ENCODE data around the gene SLC25A21.

Gene SLC25A21

DNA sequence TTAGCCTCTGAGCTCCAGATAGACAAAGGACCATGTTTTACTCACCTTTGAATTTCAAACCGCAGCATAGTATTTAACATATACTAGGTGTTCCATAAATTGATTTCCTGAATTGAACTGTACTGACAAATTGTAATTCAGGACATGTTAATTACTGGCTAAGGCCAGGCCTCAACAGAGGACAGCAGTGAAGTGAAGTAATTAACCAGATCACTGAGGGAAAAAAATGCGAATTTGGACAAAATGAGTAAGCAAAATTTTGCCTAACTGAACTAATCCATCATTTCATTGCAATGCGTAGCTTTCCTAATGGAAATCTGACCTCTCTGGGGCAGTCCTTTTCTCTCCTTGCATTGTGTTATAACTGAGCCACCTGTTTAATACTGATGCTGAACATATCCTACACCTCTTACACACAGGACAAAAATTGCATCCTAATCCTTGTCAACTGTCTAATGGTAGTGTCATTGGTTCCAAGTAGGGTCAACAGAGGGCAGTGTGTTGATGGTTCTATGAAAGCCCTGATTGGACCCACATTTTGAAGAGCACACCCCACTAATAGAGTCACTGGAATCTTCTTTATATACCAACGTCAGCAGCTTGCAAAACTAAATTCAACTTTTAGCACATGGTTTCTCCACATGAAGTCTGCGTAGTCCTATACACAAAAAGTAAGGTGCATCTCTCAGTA, 148.4 kb downstream of the SLC25A21 start:
- no peak for DNase-seq (ENCODE audit: extremely low read depth, low read depth)
- TF ChIP-seq, protein P1, sequence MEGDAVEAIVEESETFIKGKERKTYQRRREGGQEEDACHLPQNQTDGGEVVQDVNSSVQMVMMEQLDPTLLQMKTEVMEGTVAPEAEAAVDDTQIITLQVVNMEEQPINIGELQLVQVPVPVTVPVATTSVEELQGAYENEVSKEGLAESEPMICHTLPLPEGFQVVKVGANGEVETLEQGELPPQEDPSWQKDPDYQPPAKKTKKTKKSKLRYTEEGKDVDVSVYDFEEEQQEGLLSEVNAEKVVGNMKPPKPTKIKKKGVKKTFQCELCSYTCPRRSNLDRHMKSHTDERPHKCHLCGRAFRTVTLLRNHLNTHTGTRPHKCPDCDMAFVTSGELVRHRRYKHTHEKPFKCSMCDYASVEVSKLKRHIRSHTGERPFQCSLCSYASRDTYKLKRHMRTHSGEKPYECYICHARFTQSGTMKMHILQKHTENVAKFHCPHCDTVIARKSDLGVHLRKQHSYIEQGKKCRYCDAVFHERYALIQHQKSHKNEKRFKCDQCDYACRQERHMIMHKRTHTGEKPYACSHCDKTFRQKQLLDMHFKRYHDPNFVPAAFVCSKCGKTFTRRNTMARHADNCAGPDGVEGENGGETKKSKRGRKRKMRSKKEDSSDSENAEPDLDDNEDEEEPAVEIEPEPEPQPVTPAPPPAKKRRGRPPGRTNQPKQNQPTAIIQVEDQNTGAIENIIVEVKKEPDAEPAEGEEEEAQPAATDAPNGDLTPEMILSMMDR (IDR thresholded peaks at IDR 0.05; ENCODE audit: low read depth, low read length): no peak

DNA sequence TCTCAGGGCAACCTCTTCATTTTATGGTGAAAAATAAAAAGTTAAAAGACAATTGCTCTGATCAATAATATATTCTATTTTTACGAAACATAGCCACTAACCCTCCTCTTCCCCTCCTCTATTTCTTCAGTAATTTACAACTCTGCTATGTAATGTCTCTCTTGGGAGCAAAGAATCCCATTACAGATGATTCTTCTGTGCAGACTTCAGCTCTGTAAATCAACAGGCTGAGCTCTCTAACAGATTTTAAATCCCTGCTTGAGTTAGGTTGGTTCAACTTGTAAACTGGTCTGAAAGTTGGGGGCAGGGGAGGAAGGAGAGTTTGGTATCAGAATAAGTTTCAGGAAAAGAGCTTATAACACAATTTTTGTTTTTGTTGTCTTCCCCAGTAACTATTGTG, 151.0 kb downstream of the SLC25A21 start:
- TF ChIP-seq, protein P1 (IDR thresholded peaks at IDR 0.05; ENCODE audit: low read depth, low read length): no peak
- DNase-seq (ENCODE audit: extremely low read depth, low read depth): no peak

- no peak for DNase-seq (ENCODE audit: extremely low read depth, low read depth)
- TF ChIP-seq, protein P1 (IDR thresholded peaks at IDR 0.05; ENCODE audit: low read depth, low read length): no peak
These were observed 152.9 kb downstream of the SLC25A21 start for GRCh38 chr14:37019488-37019887.

DNA sequence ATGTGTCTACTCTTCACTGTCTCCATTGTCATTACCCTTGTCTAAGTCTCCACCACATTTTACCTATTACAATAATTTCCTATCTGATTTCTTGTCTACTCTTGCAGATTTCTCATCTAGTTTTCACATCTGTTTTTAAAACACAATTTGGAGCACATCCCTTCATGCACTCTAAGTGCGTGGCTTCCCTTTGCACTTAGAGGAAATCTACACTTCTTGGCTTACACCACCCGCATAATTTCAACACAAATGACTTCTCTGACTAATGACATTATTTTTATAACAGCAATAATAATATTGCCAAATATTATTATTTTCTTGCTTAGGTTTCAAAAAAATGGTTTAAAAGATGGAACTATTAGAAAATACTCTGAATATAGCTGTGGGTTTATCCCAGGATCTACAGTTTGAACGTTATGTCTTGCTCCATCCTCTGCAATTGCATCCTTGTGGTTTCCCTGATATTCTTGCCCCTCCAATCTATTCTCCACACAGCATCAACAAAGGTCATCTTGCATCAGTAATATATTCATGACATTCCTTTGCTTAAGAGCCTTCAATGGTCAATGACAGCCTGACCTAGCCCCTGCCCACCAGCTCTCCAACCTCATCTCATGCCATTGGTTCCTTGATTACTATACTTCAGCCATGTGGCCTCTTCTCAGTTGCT, 153.7 kb downstream of the SLC25A21 start:
- TF ChIP-seq, protein P1 (IDR thresholded peaks at IDR 0.05; ENCODE audit: low read depth, low read length): no peak
- DNase-seq (ENCODE audit: extremely low read depth, low read depth): no peak

- no peak for DNase-seq (ENCODE audit: extremely low read depth, low read depth)
- TF ChIP-seq, protein P1 (IDR thresholded peaks at IDR 0.05; ENCODE audit: low read depth, low read length): no peak
These were observed 159.3 kb downstream of the SLC25A21 start for GRCh38 chr14:37013078-37013477.

DNA sequence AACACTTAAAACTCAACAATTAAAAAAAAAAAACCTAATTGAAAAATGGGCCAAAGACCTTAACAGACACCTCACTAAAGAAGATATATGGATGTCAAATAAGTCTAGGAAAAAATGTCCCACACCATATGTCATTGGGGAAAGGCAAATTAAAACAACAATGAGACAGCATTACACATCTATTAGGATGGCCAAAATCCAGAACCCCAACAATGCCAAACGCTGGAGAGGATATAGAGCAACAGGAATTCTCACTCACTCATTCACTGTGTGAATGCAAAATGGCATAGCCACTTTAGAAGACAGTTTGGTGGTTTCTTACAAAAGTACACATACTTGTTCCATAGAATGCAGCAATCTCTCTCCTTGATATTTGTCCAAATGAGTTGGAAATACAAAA, 173.7 kb downstream of the SLC25A21 start:
- DNase-seq (ENCODE audit: extremely low read depth, low read depth): no peak
- TF ChIP-seq, protein P1 (IDR thresholded peaks at IDR 0.05; ENCODE audit: low read depth, low read length): no peak

- DNase-seq (ENCODE audit: extremely low read depth, low read depth): no peak
- TF ChIP-seq, protein P1 (IDR thresholded peaks at IDR 0.05; ENCODE audit: low read depth, low read length): no peak
These were observed 174.6 kb downstream of the SLC25A21 start for GRCh38 chr14:36997843-36998242.

Measured in AG09319 (cell line).